HG03378 (cell line): ENCODE measurements around the gene RIPOR3.
"Not testable (repeated sequence)": the region's sequence is repeated elsewhere in the genome, so short reads cannot be mapped to it uniquely, and the experiment has no call there.

Experiments used
- ATAC-seq: cut with Tn5 transposase; IDR thresholded peaks from one replicate; pipeline ENCODE4 v1.9.1; 2021; ENCODE audit warnings: mild to moderate bottlenecking, moderate library complexity; ENCODE audit not compliant: unreplicated experiment

The RIPOR3 gene

DNA sequence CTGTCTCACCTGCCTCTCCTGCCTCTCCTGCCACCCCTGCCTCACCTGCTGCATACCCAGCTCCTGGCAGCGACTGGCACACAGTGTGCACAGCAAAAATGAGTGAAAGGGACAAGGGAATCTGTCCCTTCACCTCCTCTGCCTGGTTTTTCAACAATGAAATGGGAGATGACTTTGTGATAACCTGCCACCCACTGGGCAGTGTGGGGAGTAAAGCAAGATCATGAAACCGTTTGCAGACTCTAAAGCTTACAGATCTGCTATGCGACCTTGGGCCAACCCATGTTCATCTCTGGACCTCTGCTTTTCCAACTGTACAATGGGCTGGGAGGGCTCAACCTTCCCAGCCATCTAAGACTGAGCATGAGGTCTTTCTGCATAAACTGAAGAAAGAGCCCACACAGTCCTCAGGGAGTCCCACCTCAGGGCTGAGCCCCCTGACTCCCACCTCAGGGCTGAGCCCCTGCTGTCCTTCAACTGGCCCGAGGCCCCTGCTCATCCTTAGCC is 81.1 kb downstream of the RIPOR3 start:
- no peak for ATAC-seq

DNA sequence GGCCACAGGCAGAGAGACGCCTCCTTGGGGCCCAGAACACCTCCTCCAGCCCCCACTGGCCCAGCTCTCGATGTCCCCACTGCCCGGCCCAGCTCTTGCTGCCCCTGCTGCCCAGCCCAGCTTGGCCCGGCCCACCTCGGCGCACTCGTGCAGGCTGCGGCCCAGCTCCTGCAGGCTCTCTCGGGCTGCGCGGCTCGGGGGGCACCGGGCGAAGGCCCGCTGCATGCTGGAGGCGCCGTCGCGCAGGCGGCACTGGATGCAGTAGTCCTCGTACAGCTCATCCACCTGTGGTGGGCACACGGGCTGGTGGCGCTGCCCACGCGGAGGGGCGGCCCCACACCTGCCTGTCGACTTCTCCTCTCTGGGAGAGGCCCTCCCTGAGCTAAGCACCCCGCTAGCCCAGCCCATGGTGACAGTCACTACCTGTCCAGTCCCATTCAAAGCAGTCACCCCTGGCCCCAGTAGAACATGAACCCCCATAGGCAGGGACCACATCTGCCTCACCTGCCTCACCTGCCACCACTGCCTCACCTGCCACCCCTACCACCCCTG is 81.8 kb downstream of the RIPOR3 start:
- ATAC-seq = no peak

- ATAC-seq = no peak
These were observed 82.6 kb downstream of the RIPOR3 start for GRCh38 chr20:50608750-50609104.

DNA sequence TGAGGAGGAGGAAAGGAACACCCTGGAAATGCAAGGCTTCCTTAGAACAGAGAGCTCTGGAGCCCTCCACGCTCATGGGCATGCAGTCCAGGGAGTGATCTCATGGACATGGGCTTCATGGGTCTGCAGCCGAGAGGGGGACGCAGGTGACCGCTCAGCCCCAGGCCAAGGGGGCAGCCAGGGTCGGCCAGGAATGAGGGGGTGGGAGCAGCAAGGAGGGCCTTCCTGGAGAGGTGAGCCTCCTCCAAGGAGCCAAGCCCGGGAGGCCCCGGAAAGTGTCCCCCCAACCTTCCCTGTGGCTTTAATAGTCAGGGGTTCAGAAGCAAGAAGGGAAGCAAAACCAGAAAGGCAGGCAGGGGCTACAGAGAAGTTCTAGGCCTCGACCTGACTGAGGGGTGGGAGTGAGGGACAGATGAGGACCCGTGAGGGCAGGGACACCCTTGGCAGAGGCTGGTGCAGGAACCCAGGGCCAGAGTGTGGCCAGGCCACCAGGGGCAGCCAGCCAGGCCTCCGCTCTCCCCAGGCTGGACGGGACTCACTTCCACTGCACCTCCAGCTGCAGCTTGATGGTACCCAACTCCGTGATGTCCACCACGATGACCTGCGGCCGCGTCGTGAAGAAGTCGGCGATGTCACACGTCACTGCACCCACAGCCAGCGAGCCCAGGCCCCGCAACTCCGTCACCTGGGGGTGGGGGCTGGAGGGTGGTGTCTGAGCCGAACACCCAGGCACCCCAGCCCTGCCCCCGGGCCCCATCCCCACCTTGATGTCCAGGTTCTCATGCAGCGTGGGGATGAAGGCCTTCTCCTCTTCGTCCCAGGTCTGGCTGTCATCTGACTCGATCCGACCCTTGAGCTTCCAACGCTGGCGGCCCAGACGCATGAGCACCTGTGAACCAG is 83.2 kb downstream of the RIPOR3 start:
- no peak for ATAC-seq

GRCh38 chr20:50607436-50607835 is 83.9 kb downstream of the RIPOR3 start:
- no peak for ATAC-seq

- no peak for ATAC-seq
These were observed 86.2 kb downstream of the RIPOR3 start for GRCh38 chr20:50605136-50605535.

- no peak for ATAC-seq
These were observed 86.9 kb downstream of the RIPOR3 start for GRCh38 chr20:50604451-50604850.

GRCh38 chr20:50602432-50603088 is 88.8 kb downstream of the RIPOR3 start:
- no peak for ATAC-seq

- ATAC-seq = no peak
These were observed 89.6 kb downstream of the RIPOR3 start for GRCh38 chr20:50601511-50602431.

GRCh38 chr20:50600281-50600895 is 91.0 kb downstream of the RIPOR3 start:
- ATAC-seq = no peak

DNA sequence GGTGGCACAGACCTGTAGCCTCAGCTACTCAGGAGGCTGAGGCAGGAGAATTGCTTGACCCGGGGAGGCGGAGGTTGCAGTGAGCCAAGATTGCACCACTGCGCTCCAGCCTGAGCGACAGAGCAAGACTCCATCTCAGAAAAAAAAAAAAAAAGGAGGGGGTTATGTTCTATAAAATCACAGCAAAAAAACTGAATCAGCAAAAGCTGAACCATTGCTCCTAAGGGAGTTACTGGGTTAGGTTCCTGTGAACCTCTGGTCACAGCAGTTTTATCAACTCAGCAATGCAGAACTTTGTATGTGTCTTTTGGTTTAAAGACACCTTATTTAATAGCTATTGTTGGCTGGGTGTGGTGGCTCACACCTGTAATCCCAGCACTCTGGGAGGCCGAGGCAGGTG is 92.6 kb downstream of the RIPOR3 start:
- not testable (repeated sequence) for ATAC-seq

DNA sequence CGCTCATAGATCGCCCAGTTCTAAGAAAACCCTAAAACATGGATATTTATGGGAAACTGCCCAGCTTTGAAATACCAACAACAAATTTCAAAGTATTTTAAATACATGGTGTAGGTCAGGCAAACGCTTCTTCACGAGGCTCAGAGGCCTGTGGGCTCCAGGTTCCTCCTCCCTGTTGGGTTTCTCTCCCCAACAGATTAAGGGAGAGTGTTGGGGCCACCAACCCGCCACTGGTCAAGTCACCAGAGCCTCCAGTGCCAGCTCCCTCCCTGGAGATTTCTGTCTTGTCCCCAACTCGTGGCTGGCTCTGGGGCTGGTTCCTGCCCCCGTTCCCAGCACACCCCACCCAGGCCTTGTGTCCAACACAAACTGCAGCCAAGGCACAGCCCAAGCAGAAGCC is 93.3 kb downstream of the RIPOR3 start:
- ATAC-seq = no peak

GRCh38 chr20:50597406-50597969 is 93.9 kb downstream of the RIPOR3 start:
- ATAC-seq = no peak

- no peak for ATAC-seq
These were observed 94.7 kb downstream of the RIPOR3 start for GRCh38 chr20:50596694-50597021.

- ATAC-seq = no peak
These were observed 95.2 kb downstream of the RIPOR3 start for GRCh38 chr20:50595988-50596693.

- ATAC-seq = no peak
These were observed 95.9 kb downstream of the RIPOR3 start for GRCh38 chr20:50595433-50595895.

GRCh38 chr20:50594591-50595432 is 96.5 kb downstream of the RIPOR3 start:
- ATAC-seq = no peak

DNA sequence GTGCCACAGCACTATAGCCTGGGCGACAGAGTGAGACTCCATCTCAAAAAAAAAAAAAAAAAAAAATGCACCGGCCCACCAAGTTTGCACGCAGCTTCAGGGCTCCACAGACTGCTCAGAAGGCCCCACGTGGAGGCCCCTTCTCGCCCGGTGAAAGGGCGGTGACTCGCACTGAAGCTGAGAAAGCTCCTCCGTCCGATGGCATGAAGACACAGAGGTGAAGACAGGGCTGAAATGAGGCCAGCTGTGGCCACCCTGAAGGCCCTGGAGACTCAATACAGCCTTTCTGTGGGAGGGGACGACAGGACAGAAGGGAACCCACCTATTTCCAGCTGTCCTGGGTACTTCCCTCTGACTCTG is 97.1 kb downstream of the RIPOR3 start:
- ATAC-seq = no peak

- ATAC-seq = no peak
These were observed 98.4 kb downstream of the RIPOR3 start for GRCh38 chr20:50593005-50593335.
